CD4-positive, alpha-beta T cell (primary cell): ENCODE data around the gene LUC7L2. TPM values are rescaled to one million over a fixed set of nuclear protein-coding genes. Genes with fewer than 3 reads are reported as not detected.

Experiments used
- ATAC-seq: fragments of 200-7000 bp; cut with Tn5 transposase; one replicate; pipeline ENCODE4 v1.10.0; 2022; ENCODE audit warnings: mild to moderate bottlenecking; ENCODE audit not compliant: poor library complexity
- CTCF ChIA-PET: fragments of 350-600 bp; sonication (Branson Sonifier 250); formaldehyde crosslinking; loops from one replicate; lab custom pipeline; 2021; ENCODE audit warnings: antibody characterized with exemption, inconsistent platforms; lab: Charles Lee
- POLR2A ChIA-PET: fragments of 350-600 bp; sonication (Branson Sonifier 250); formaldehyde crosslinking; loops from one replicate; lab custom pipeline; 2021; ENCODE audit warnings: antibody characterized with exemption, inconsistent platforms; lab: Charles Lee
- DNase-seq, 14 experiments: peaks; one replicate each; pipeline ENCODE4 v3.0.0-alpha.2; 2013 to 2020; ENCODE audit warnings: mixed read lengths in 2 of 14
- H3K27ac ChIP-seq, 2 donors: one replicate each; pipeline versions ENCODE4 v1.5.1 to v1.7.0; 2013; ENCODE audit warnings: low read length in 2 of 2, low read depth in 1 of 2, mild to moderate bottlenecking in 1 of 2
- H3K27me3 ChIP-seq, 2 experiments: 1 replicate in 1 of 2; 2 replicates in 1 of 2; pipeline versions ENCODE4 v1.6.1 to v1.7.0; 2013; ENCODE audit warnings: low read length in 2 of 2, control low read depth in 1 of 2, mild to moderate bottlenecking in 1 of 2, moderate library complexity in 1 of 2; ENCODE audit not compliant: insufficient read depth in 2 of 2, control insufficient read depth in 1 of 2
- H3K36me3 ChIP-seq: one replicate; pipeline ENCODE4 v1.6.1; 2013; ENCODE audit warnings: low read length, control low read depth; ENCODE audit not compliant: insufficient read depth
- H3K4me1 ChIP-seq: one replicate; pipeline ENCODE4 v1.6.1; 2013; ENCODE audit warnings: low read length, control low read depth; ENCODE audit not compliant: insufficient read depth
- H3K4me3 ChIP-seq: one replicate; pipeline ENCODE4 v1.5.1; 2013; ENCODE audit warnings: mild to moderate bottlenecking, low read length, moderate library complexity
- H3K9me3 ChIP-seq, 2 experiments: 1 replicate in 1 of 2; 2 replicates in 1 of 2; pipeline versions ENCODE4 v1.6.1 to v1.7.0; 2013; ENCODE audit warnings: low read length in 2 of 2, mild to moderate bottlenecking in 2 of 2, control low read depth in 1 of 2, moderate library complexity in 1 of 2; ENCODE audit not compliant: control insufficient read depth in 1 of 2, insufficient read depth in 1 of 2
- H3K27ac Mint-ChIP-seq: one replicate; pipeline ENCODE4 v1.8.0; 2020; ENCODE audit warnings: mixed read lengths
- H3K27me3 Mint-ChIP-seq: one replicate; pipeline ENCODE4 v1.8.0; 2021; ENCODE audit warnings: mixed read lengths
- H3K36me3 Mint-ChIP-seq: one replicate; pipeline ENCODE4 v1.8.0; 2021; ENCODE audit warnings: low read depth, mixed read lengths
- H3K4me1 Mint-ChIP-seq: one replicate; pipeline ENCODE4 v1.8.0; 2021; ENCODE audit warnings: low read depth, mixed read lengths
- H3K4me3 Mint-ChIP-seq: one replicate; pipeline ENCODE4 v1.8.0; 2020; ENCODE audit warnings: mild to moderate bottlenecking, mixed read lengths
- H3K9me3 Mint-ChIP-seq: one replicate; pipeline ENCODE4 v1.8.0; 2020; ENCODE audit warnings: mixed read lengths
- intact Hi-C, 2 experiments: fragments of 100-400 bp; cut with DNase I in 1 of 2; cut with micrococcal nuclease in 1 of 2; formaldehyde crosslinking; loops; one replicate each; pipeline versions ENCODE4 v1.15.1 to v1.9.0; 2023 to 2025; cut with DNase I, micrococcal nuclease
- total RNA-seq, 174 experiments: library from RNA in 2 of 174; stranded (reverse) in 2 of 174; gene quantifications; one replicate each; pipeline ENCODE4 v1.2.3 and lab custom pipeline; 2021 to 2026
- TF ChIP-seq, protein P1 (sequence below): fragments of 200-600 bp; IDR thresholded peaks from one replicate; pipeline ENCODE4 v1.8.0; 2022; ENCODE audit warnings: antibody characterized with exemption, mild to moderate bottlenecking

The LUC7L2 gene
- total RNA-seq, 2 experiments from 2014 or later: 177 to 194 TPM

- no peak overlapping the region for H3K27ac Mint-ChIP-seq
- no peaks in the 10 kb centered on the region for H3K36me3 ChIP-seq
- no peaks in the 10 kb centered on the region for H3K27me3 ChIP-seq
- H3K4me1 ChIP-seq: no peaks in the 10 kb centered on the region
- H3K27ac ChIP-seq: no peak overlapping the region
- ATAC-seq (no peak), DNase-seq (no peak)
- no peak overlapping the region for H3K4me3 Mint-ChIP-seq
- POLR2A ChIA-PET: no interaction called here
- no peaks in the 10 kb centered on the region for H3K9me3 Mint-ChIP-seq
- CTCF ChIA-PET: interaction anchor here (2.2 kb wide), 1 partner anchor 12 kb away, joined by 4 read pairs; no protein-coding TSS in a partner anchor
- no peaks in the 10 kb centered on the region for H3K4me1 Mint-ChIP-seq
- no peaks in the 10 kb centered on the region for H3K36me3 Mint-ChIP-seq
- TF ChIP-seq, protein P1, sequence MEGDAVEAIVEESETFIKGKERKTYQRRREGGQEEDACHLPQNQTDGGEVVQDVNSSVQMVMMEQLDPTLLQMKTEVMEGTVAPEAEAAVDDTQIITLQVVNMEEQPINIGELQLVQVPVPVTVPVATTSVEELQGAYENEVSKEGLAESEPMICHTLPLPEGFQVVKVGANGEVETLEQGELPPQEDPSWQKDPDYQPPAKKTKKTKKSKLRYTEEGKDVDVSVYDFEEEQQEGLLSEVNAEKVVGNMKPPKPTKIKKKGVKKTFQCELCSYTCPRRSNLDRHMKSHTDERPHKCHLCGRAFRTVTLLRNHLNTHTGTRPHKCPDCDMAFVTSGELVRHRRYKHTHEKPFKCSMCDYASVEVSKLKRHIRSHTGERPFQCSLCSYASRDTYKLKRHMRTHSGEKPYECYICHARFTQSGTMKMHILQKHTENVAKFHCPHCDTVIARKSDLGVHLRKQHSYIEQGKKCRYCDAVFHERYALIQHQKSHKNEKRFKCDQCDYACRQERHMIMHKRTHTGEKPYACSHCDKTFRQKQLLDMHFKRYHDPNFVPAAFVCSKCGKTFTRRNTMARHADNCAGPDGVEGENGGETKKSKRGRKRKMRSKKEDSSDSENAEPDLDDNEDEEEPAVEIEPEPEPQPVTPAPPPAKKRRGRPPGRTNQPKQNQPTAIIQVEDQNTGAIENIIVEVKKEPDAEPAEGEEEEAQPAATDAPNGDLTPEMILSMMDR: no peak
- no peak overlapping the region for H3K4me3 ChIP-seq
- H3K9me3 ChIP-seq: no peaks in the 10 kb centered on the region
- no peaks in the 10 kb centered on the region for H3K27me3 Mint-ChIP-seq
- intact Hi-C loops: no loop called here
Measured at GRCh38 chr7:139446051-139446890, 86.6 kb downstream of the LUC7L2 start.

DNA sequence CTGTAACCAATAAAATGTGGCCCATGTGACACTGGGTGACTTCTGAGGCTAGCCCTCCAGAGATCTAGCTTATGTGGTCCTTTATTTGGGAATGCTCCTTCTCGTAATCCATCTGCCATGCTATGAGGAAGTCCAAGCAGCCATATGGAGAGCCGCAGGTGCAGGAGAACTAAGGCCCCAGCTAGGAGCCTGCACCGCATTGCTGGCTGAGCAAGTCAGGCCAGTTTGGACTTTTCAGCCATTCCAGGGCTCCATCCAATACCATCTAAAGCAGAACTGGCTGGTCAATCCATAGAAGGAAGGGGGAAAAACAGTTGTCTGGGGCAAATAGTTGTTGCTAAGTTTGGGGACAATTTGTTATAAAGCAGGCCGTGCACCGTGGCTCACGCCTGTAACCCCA, 91.2 kb downstream of the LUC7L2 start:
- Mint-ChIP-seq H3K9me3 (no peaks in the 10 kb centered on the region), H3K36me3 (no peaks in the 10 kb centered on the region), H3K27me3 (no peaks in the 10 kb centered on the region), H3K4me1 (no peaks in the 10 kb centered on the region), H3K27ac (no peak overlapping the region), H3K4me3 (no peak overlapping the region)
- Histone ChIP-seq H3K27ac (no peak overlapping the region), H3K36me3 (no peaks in the 10 kb centered on the region), H3K27me3 (no peaks in the 10 kb centered on the region), H3K4me1 (no peaks in the 10 kb centered on the region), H3K4me3 (no peak overlapping the region), H3K9me3 (no peaks in the 10 kb centered on the region)
- no peak for DNase-seq
- no peak for ATAC-seq
- POLR2A ChIA-PET: no interaction called here
- intact Hi-C loops: no loop called here
- CTCF ChIA-PET: no interaction called here
- TF ChIP-seq, protein P1: no peak

- POLR2A ChIA-PET: no interaction called here
- Histone ChIP-seq H3K4me3 (no peak overlapping the region), H3K27ac (no peak overlapping the region), H3K36me3 (no peaks in the 10 kb centered on the region), H3K4me1 (no peaks in the 10 kb centered on the region), H3K27me3 (no peaks in the 10 kb centered on the region), H3K9me3 (no peaks in the 10 kb centered on the region)
- Mint-ChIP-seq H3K4me3 (no peak overlapping the region), H3K27ac (no peak overlapping the region), H3K9me3 (no peaks in the 10 kb centered on the region), H3K27me3 (no peaks in the 10 kb centered on the region), H3K36me3 (no peaks in the 10 kb centered on the region), H3K4me1 (no peaks in the 10 kb centered on the region)
- DNase-seq: no peak
- no peak for ATAC-seq
- intact Hi-C loops: no loop called here
- TF ChIP-seq, protein P1: no peak
- CTCF ChIA-PET: no interaction called here
Measured at GRCh38 chr7:139451638-139452037, 91.9 kb downstream of the LUC7L2 start.
